Right lobe of liver (tissue), 6 donors: Measurements from ENCODE around the gene HDAC4. TPM values are rescaled to one million over a fixed set of nuclear protein-coding genes. Genes with fewer than 3 reads are reported as not detected.

Experiments used
- ATAC-seq, 4 donors: fragments of 200-7000 bp; cut with Tn5 transposase; one replicate each; pipeline ENCODE4 v1.9.1; 2020; ENCODE audit warnings: mild to moderate bottlenecking in 4 of 4, moderate library complexity in 4 of 4
- DNase-seq, 3 donors: peaks; one replicate each; pipeline ENCODE4 v3.0.0-alpha.2; 2020
- H3K27ac ChIP-seq, 3 donors: fragments of 200-600 bp; one replicate each; pipeline ENCODE4 v1.8.0; 2022
- H3K27me3 ChIP-seq, 2 donors: fragments of 200-600 bp; one replicate each; pipeline ENCODE4 v1.8.0; 2022
- H3K36me3 ChIP-seq, 4 donors: fragments of 200-600 bp; sonication (generic) in 1 of 4; one replicate each; pipeline versions ENCODE4 v1.5.1 to v1.8.0; 2017 to 2022; ENCODE audit warnings: control low read depth in 1 of 4
- H3K4me1 ChIP-seq, 4 donors: fragments of 200-600 bp; sonication (generic) in 1 of 4; one replicate each; pipeline versions ENCODE4 v1.5.1 to v1.8.0; 2017 to 2022; ENCODE audit warnings: control low read depth in 1 of 4
- H3K4me3 ChIP-seq, 3 donors: fragments of 200-600 bp; one replicate each; pipeline ENCODE4 v1.8.0; 2022
- H3K9me3 ChIP-seq, 4 donors: fragments of 200-600 bp; sonication (generic) in 1 of 4; one replicate each; pipeline versions ENCODE4 v1.5.1 to v1.8.0; 2017 to 2022; ENCODE audit warnings: control low read depth in 1 of 4
- POLR2A ChIP-seq: fragments of 450-650 bp; IDR thresholded peaks from one replicate; pipeline ENCODE4 v1.6.1; 2017; ENCODE audit warnings: antibody characterized with exemption, mild to moderate bottlenecking
- WGBS: methylation state at CpG from one replicate; pipeline ENCODE4 v1.1.6; 2018; ENCODE audit warnings: low coverage, low lambda C conversion rate; ENCODE audit not compliant: insufficient coverage; ENCODE audit errors: missing lambda C conversion rate; 5-methylcytosine and 5-hydroxymethylcytosine counted together
- intact Hi-C, 2 donors: fragments of 100-400 bp; cut with DNase I; formaldehyde crosslinking; loops; one replicate each; pipeline versions ENCODE4 v1.11.2 to v1.14.1; 2022
- total RNA-seq, 6 experiments: library from RNA; depleted of rRNA in 2 of 6; stranded (reverse); fragments of >200 nt in 2 of 6; fragmentation: NEBNext Ultra II Directional in 3 of 6; extraction: Animal tissue kit (Norgen Biotek cat#: 25700) in 3 of 6; gene quantifications; one replicate each; pipeline versions ENCODE4 v1.1.0 to v1.2.4, GENCODE V29; 2016 to 2023
- TF ChIP-seq, protein P1 (sequence below), 4 donors: fragments of 200-600 bp in 3 of 4; fragments of 450-650 bp in 1 of 4; IDR thresholded peaks; one replicate each; pipeline versions ENCODE4 v1.5.1 to v1.8.0; 2016 to 2022; ENCODE audit warnings: antibody characterized with exemption in 4 of 4, mild to moderate bottlenecking in 2 of 4
- donor health status: DM: no; HTN: yes; CAD: no.
- donor health status: DM: no; HTN: no; CAD: no.
- donor health status: DM: no; HTN: no; CAD: no.
- donor health status: DM: no; HTN: yes; CAD: no.
- donor health status: DM: no; HTN: yes; CAD: no.

The HDAC4 gene
- total RNA-seq, 6 experiments from 2014 or later: 8.9 to 22.4 (median 14.7) TPM

- no peaks in the 10 kb centered on the region for H3K27me3 ChIP-seq
- 97% methylated on average over 6 of the region's 16 CpGs for WGBS
- no peak overlapping the region for H3K4me3 ChIP-seq
- H3K36me3 ChIP-seq: peaks cover 0 to 22% (median 0%) of the 10 kb centered on the region in 4 donors
- H3K4me1 ChIP-seq: no peaks in the 10 kb centered on the region
- ATAC-seq: no peak
- no peak for TF ChIP-seq POLR2A
- TF ChIP-seq, protein P1, sequence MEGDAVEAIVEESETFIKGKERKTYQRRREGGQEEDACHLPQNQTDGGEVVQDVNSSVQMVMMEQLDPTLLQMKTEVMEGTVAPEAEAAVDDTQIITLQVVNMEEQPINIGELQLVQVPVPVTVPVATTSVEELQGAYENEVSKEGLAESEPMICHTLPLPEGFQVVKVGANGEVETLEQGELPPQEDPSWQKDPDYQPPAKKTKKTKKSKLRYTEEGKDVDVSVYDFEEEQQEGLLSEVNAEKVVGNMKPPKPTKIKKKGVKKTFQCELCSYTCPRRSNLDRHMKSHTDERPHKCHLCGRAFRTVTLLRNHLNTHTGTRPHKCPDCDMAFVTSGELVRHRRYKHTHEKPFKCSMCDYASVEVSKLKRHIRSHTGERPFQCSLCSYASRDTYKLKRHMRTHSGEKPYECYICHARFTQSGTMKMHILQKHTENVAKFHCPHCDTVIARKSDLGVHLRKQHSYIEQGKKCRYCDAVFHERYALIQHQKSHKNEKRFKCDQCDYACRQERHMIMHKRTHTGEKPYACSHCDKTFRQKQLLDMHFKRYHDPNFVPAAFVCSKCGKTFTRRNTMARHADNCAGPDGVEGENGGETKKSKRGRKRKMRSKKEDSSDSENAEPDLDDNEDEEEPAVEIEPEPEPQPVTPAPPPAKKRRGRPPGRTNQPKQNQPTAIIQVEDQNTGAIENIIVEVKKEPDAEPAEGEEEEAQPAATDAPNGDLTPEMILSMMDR (IDR thresholded peaks at IDR 0.05): no peak
- DNase-seq: peak in 1 of 3 donors; percentile 46
- no peaks in the 10 kb centered on the region for H3K9me3 ChIP-seq
- no peak overlapping the region for H3K27ac ChIP-seq
- intact Hi-C loops: no loop called here
These were observed 261.7 kb downstream of the HDAC4 start for GRCh38 chr2:239139101-239139500.

DNA sequence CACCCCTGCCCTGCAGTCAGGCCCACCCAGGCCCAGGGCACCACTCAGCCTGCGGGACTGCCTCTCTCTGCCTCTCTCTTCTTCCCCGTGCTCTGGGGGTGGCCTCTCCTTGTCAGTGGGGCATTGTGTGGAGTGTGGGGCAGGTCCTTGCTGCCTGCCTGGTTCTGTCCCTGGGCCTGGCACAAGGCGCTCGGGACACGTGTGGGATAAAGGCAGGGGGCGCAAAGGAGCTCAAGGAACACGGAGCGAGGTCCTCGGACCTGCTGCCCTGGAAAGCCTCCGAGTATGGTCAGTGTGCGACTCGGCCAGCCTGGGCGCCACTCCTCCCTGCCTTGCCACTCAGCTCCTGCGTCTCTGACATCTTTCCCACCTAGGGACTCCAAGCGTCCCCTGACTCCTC lies 262.2 kb downstream of the HDAC4 start:
- H3K4me1 ChIP-seq: no peaks in the 10 kb centered on the region

DNA sequence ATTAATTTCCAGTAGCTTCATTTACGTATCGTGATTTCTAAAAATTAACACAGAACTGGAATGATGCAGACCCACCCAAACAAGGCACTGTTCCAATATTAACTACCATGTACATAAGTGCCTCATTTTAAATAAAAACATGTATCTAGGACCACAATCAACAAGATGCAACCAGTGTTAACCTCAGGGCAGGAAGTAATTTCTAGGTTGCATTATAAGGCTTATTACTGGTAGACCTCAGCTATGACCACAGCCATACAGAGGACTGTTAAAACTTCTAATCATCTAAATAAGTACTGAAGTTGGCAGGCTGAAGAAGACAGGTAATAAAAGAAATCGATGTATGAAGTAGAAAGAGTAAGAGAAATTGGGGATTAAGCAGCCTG lies 262.9 kb downstream of the HDAC4 start:
- ATAC-seq: no peak
- Histone ChIP-seq H3K4me3 (no peak overlapping the region), H3K27ac (no peak overlapping the region), H3K27me3 (no peaks in the 10 kb centered on the region), H3K4me1 (no peaks in the 10 kb centered on the region), H3K9me3 (no peaks in the 10 kb centered on the region), H3K36me3 (peaks cover 0 to 31% (median 0%) of the 10 kb centered on the region in 4 donors)
- no peak for DNase-seq
- intact Hi-C loops: no loop called here
- WGBS: 63% methylated on average over 3 of the region's 3 CpGs
- no peak for TF ChIP-seq POLR2A
- TF ChIP-seq, protein P1 (IDR thresholded peaks at IDR 0.05): no peak

More for the DNA sequence above, 262.2 kb downstream of the HDAC4 start:
- WGBS: 100% methylated on average over 2 of the region's 15 CpGs
- H3K27me3 ChIP-seq: no peaks in the 10 kb centered on the region
- no peaks in the 10 kb centered on the region for H3K9me3 ChIP-seq
- H3K27ac ChIP-seq: no peak overlapping the region
- TF ChIP-seq POLR2A: no peak
- TF ChIP-seq, protein P1 (IDR thresholded peaks at IDR 0.05): no peak
- H3K4me3 ChIP-seq: no peak overlapping the region
- DNase-seq: peak in 1 of 3 donors; percentile 46
- peak in 1 of 4 donors; percentile 18 for ATAC-seq
- intact Hi-C loops: no loop called here
- peaks cover 0 to 27% (median 0%) of the 10 kb centered on the region in 4 donors for H3K36me3 ChIP-seq

DNA sequence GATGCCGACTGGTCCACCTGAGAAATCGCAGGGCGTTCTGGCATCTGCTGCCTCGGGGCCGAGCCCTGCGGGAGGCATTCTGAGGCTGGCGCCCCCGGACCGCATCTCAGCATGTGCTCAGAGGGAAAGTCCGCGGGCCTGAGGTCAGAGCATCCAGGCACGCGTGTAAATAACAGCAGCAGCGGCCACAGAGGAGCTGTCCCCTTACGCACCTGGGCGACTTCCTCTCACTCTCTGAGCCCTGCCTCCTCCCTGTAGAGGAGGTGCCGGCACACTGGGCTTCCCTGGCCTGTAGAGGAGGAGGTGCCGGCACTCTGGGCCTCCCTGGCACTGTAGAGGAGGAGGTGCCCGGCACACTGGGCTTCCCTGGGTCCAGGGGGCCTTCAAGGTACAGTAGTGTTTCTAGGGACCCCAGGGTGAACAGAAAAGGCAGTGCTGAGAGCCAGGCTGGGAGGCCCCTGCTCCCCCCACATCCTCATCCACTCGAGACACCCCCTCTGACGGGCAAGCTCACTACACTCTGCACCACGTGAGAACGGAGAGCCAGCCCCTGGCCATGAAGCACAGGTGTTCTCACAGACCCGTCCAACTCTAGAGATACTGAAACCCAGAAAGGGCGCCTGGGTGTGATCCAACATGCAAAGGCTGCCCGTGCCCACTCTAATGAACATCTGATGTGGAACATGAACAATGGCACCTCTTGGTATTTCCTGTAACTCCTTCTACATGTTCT lies 263.5 kb downstream of the HDAC4 start:
- Histone ChIP-seq H3K4me1 (no peaks in the 10 kb centered on the region), H3K4me3 (no peak overlapping the region), H3K9me3 (no peaks in the 10 kb centered on the region), H3K36me3 (peaks cover 0 to 37% (median 0%) of the 10 kb centered on the region in 4 donors), H3K27ac (peak overlapping the region in 2 of 3 donors; percentile 8 to 50), H3K27me3 (no peaks in the 10 kb centered on the region)
- no peak for TF ChIP-seq POLR2A
- TF ChIP-seq, protein P1 (IDR thresholded peaks at IDR 0.05): no peak
- DNase-seq: peak in 1 of 3 donors; percentile 56
- peak; percentile 29 to 52 (median 48) for ATAC-seq
- 64% methylated on average over 7 of the region's 26 CpGs for WGBS
- intact Hi-C loops: no loop called here
